LNCaP clone FGC (cell line): ENCODE data around the gene WSB2.

Source experiments
- DNase-seq: peaks from one replicate; pipeline ENCODE4 v3.0.0-alpha.2; 2011; ENCODE audit warnings: low read depth
- H3K4me3 ChIP-seq: 2 replicates; pipeline ENCODE4 v1.5.1; 2011; ENCODE audit warnings: mild to moderate bottlenecking, low read depth, low read length, control low read depth
- TF ChIP-seq, protein P1 (sequence below): IDR thresholded peaks from 2 replicates; pipeline ENCODE4 v1.5.1; 2012; ENCODE audit warnings: mild to moderate bottlenecking; ENCODE audit not compliant: control insufficient read depth, insufficient read depth; ENCODE audit errors: extremely low read depth

WSB2 gene

GRCh38 chr12:118102609-118103008 is 41.6 kb upstream of the WSB2 start:
- peak overlapping the region; percentile 74 for H3K4me3 ChIP-seq
- no peak for DNase-seq
- TF ChIP-seq, protein P1, sequence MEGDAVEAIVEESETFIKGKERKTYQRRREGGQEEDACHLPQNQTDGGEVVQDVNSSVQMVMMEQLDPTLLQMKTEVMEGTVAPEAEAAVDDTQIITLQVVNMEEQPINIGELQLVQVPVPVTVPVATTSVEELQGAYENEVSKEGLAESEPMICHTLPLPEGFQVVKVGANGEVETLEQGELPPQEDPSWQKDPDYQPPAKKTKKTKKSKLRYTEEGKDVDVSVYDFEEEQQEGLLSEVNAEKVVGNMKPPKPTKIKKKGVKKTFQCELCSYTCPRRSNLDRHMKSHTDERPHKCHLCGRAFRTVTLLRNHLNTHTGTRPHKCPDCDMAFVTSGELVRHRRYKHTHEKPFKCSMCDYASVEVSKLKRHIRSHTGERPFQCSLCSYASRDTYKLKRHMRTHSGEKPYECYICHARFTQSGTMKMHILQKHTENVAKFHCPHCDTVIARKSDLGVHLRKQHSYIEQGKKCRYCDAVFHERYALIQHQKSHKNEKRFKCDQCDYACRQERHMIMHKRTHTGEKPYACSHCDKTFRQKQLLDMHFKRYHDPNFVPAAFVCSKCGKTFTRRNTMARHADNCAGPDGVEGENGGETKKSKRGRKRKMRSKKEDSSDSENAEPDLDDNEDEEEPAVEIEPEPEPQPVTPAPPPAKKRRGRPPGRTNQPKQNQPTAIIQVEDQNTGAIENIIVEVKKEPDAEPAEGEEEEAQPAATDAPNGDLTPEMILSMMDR: no peak

- no peak for DNase-seq
- peak overlapping the region; percentile 74 for H3K4me3 ChIP-seq
Measured at GRCh38 chr12:118102070-118102469, 41.1 kb upstream of the WSB2 start.

DNA sequence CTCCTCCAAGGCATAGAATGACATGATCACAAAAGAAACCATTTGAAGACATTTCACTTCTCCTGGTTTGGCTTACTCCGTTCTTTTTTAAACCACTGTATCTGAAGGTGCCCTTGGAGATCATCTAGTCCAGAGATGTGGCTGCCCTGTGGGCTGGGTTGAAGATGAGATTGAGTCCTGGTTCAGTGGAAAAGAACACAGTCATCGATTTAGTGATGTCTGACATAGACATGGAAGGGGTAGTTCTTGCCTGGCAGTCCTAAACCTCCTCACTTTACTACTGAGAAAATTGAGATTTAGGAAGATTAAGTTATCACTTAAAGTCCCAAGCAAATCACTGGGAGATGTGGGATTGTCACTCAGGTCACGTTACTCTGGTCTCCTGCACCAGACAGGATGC is 40.1 kb upstream of the WSB2 start:
- H3K4me3 ChIP-seq: no peak overlapping the region
- TF ChIP-seq, protein P1: no peak
- no peak for DNase-seq

More at GRCh38 chr12:118102070-118102469, 41.1 kb upstream of the WSB2 start:
- TF ChIP-seq, protein P1: no peak

DNA sequence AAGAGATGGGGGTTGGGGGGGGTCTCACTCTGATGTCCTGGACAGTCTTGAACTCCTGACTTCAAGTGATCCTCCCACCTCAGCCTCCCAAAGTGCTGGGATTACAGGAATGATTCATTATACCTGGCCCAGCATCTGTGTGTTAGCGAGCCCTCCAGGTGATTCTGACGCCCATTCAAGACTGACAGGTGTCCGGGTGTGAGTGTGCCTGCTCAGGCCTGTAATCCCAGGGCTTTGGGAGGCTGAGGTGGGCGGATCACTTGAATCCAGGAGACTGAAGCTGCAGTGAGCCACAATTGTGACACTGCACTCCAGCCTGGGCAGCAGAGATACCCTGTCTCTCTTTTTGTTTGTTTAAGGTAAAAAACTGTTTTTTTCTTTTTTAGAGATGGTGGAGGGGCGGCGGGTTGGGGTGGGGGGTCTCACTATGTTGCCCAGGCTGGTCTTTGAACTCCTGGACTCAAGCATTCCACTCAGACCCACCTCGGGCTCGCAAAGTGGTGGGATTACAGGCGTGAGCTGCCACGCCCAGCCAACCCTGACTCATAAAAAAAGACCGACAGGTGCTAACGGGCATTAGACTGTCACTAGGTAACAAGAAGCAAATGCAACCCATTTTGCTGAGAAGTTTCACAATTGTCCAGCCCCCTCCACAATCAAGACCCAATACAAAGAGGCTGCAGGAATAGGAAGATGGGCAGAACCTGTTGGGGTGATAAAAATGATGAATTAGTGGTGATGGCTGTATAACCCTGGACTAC is 38.1 kb upstream of the WSB2 start:
- no peak for DNase-seq
- TF ChIP-seq, protein P1: no peak
- H3K4me3 ChIP-seq: no peak overlapping the region

- no peak for DNase-seq
- no peak overlapping the region for H3K4me3 ChIP-seq
- TF ChIP-seq, protein P1: no peak
Measured at GRCh38 chr12:118098401-118098800, 37.4 kb upstream of the WSB2 start.

- H3K4me3 ChIP-seq: no peak overlapping the region
- TF ChIP-seq, protein P1: no peak
- no peak for DNase-seq
Measured at GRCh38 chr12:118094039-118094438, 33.1 kb upstream of the WSB2 start.

DNA sequence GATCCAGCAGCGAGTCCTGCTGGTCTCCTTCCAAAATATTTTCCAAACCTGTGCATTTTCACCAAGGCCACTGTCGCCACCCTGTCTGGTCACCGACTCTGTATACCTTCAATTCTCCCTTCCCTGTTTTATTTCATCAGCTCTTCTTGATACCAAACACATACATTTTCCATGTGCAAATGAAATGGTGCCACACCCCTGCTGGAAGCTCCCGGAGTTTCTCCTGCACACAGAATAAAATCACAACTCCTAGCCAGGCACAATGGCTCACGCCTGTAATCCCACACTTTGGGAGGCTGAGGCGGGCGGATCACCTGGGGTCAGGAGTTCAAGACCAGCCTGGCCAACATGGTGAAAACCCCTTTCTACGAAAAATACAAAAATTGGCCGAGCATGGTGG is 28.8 kb upstream of the WSB2 start:
- TF ChIP-seq, protein P1: no peak
- DNase-seq: no peak
- no peak overlapping the region for H3K4me3 ChIP-seq
